ENCODE results near the gene CDK5RAP1. TPM values are rescaled to one million over a fixed set of nuclear protein-coding genes. Genes with fewer than 3 reads are reported as not detected.

CDK5RAP1 gene
- total and polyA plus RNA-seq, 4 experiments from 2014 or later: 39.8 to 51.8 (median 46.4) TPM

DNA sequence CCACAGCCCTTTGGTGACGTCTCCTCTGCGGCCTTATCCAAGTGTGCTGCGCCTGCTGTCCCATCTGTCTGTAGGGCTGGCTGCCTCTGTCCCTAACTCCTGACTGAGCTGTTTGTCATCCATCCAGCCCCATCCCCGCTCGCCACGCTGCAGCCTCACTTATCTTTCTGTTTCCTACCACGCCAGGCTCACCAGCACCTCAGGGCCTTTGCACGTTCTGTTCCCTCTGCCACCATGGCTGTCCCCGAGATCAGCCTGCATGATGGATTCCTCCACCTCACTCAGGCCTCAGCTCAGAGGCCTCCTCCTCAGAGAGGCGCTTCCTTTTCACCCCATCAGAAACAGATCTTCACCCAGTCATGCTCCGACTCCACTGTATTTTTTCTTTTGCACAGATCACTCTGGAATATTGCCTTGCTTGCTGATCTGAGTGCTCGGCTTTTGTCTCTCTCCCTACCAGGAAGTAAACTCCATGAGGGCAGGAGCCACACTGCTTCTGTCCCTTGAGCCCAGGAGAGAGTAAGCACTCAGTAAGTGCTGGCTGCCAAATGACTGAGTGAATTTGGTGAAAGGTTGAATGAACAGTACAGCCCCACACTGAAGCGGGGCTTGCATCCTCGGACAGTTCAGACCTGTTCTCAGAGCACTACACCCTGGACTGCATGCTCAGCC lies 83.8 kb downstream of the CDK5RAP1 start:
- H3K9me3 ChIP-seq (ENCODE audit: control insufficient read depth in 1 of 2, low read length in 2 of 2): no peaks in the 10 kb centered on the region
- intact Hi-C loops (cut with micrococcal nuclease): no loop called here
- no peaks in the 10 kb centered on the region for H3K36me3 ChIP-seq (ENCODE audit: insufficient read depth, low read length)
- H3K27me3 ChIP-seq (ENCODE audit: insufficient read depth, low read length): no peaks in the 10 kb centered on the region
- peaks cover 1 to 19% of the 10 kb centered on the region in 2 donors for H3K27me3 Mint-ChIP-seq
- H3K4me1 Mint-ChIP-seq: no peaks in the 10 kb centered on the region
- H3K27ac Mint-ChIP-seq: peak overlapping the region in 2 of 7 donors; percentile 19 to 51
- ChIA-PET POLR2A (ENCODE audit: partially characterized antibody) (no interaction called here), CTCF (ENCODE audit: partially characterized antibody) (no interaction called here)
- H3K36me3 Mint-ChIP-seq: no peaks in the 10 kb centered on the region
- no peak overlapping the region for H3K27ac ChIP-seq (ENCODE audit: low read depth, low read length)
- no peak overlapping the region for H3K4me3 Mint-ChIP-seq
- H3K4me1 ChIP-seq (ENCODE audit: insufficient read depth, low read length): no peaks in the 10 kb centered on the region
- no peak for DNase-seq
- H3K9me3 Mint-ChIP-seq: peaks cover 0 to 2% (median 0%) of the 10 kb centered on the region in 8 donors
- H3K4me3 ChIP-seq (ENCODE audit: low read length in 2 of 2): no peak overlapping the region

DNA sequence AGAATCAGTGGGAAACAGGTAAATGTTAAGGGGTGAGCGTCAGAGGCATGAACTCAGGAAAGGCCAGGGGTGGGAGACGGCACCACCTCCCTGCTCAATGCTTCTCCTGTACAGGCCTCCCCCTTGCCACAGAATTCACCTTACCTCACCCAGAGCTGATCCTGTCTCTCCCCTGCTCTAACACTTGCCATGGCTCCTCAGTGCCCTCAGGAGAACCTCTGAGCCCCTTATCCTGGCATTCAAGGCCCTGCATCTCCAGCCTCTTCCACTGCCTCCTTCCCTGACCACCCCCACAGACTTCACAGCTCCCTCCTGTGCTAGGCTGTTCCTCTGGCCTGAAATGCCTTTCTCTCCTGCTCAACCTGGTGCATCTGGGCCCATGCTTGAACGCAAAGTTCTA lies 84.4 kb downstream of the CDK5RAP1 start:
- H3K27me3 ChIP-seq (ENCODE audit: insufficient read depth, low read length): no peaks in the 10 kb centered on the region
- Mint-ChIP-seq H3K4me3 (no peak overlapping the region), H3K9me3 (peaks cover 0 to 2% (median 0%) of the 10 kb centered on the region in 8 donors), H3K36me3 (no peaks in the 10 kb centered on the region), H3K27me3 (peaks cover 1 to 15% of the 10 kb centered on the region in 2 donors), H3K27ac (peak overlapping the region in 2 of 7 donors; percentile 36 to 73), H3K4me1 (no peaks in the 10 kb centered on the region)
- ChIA-PET POLR2A (ENCODE audit: partially characterized antibody) (no interaction called here), CTCF (ENCODE audit: partially characterized antibody) (no interaction called here)
- H3K27ac ChIP-seq (ENCODE audit: low read depth, low read length): no peak overlapping the region
- no peak overlapping the region for H3K4me3 ChIP-seq (ENCODE audit: low read length in 2 of 2)
- no peaks in the 10 kb centered on the region for H3K4me1 ChIP-seq (ENCODE audit: insufficient read depth, low read length)
- H3K36me3 ChIP-seq (ENCODE audit: insufficient read depth, low read length): no peaks in the 10 kb centered on the region
- no peaks in the 10 kb centered on the region for H3K9me3 ChIP-seq (ENCODE audit: control insufficient read depth in 1 of 2, low read length in 2 of 2)
- intact Hi-C loops (cut with micrococcal nuclease): no loop called here
- DNase-seq: no peak

DNA sequence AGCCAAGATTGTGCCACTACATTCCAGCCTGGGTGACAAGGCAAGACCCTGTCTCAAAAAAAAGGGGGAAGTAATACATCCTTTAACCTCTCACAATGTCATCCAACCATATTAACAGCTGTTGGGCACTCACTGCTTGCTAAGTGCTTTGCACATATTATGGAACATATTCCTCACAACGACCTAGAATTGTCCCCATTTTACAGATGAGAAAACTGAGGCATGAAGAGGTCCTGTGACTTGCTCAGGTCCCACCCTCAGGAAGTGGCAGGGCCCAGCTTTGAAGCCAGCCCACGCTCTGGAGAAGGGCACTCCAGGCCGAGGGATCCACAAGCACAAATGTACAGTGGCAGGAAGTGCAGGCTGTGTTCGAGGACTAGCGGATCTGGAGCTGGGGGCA lies 85.0 kb downstream of the CDK5RAP1 start:
- Mint-ChIP-seq H3K4me1 (no peaks in the 10 kb centered on the region), H3K9me3 (peaks cover 0 to 2% (median 0%) of the 10 kb centered on the region in 8 donors), H3K36me3 (no peaks in the 10 kb centered on the region), H3K27me3 (peaks cover 1 to 12% of the 10 kb centered on the region in 2 donors), H3K27ac (peak overlapping the region in 1 of 7 donors; percentile 36), H3K4me3 (no peak overlapping the region)
- ChIA-PET CTCF (ENCODE audit: partially characterized antibody) (no interaction called here), POLR2A (ENCODE audit: partially characterized antibody) (no interaction called here)
- Histone ChIP-seq H3K9me3 (ENCODE audit: control insufficient read depth in 1 of 2, low read length in 2 of 2) (no peaks in the 10 kb centered on the region), H3K36me3 (ENCODE audit: insufficient read depth, low read length) (no peaks in the 10 kb centered on the region), H3K27ac (ENCODE audit: low read depth, low read length) (no peak overlapping the region), H3K27me3 (ENCODE audit: insufficient read depth, low read length) (no peaks in the 10 kb centered on the region), H3K4me1 (ENCODE audit: insufficient read depth, low read length) (no peaks in the 10 kb centered on the region), H3K4me3 (ENCODE audit: low read length in 2 of 2) (no peak overlapping the region)
- DNase-seq: no peak
- intact Hi-C loops (cut with micrococcal nuclease): no loop called here

DNA sequence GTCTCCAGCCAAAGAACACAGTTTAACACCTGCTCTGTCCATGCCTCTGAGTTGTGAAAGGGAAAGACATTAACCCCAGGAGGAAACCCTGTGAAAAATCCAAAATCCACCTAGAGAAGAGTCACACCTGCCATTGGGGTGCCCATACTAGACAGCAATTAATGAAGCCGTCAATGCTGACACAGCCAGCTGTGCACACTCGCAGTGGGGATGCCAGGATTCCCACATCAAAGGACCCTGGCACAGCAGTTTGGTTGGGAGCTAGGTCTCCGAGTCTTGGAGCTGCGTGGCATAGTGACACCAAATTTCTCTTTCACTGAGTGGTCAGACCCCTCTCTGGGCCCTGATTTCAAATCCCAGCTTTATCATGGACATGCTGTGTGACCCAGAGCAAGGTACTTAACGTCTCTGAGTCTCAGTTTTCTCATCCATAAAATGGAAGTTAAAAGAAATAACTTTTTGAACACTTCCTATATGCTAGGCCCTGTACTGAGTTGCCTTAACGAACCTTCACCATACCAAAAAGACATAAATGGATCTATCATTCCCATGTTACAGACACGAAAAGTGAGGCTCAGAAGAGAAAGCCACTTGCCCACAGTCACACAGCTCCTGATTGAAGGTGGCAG lies 87.5 kb downstream of the CDK5RAP1 start:
- H3K9me3 Mint-ChIP-seq: no peaks in the 10 kb centered on the region
- Histone ChIP-seq H3K9me3 (ENCODE audit: control insufficient read depth in 1 of 2, low read length in 2 of 2) (no peaks in the 10 kb centered on the region), H3K36me3 (ENCODE audit: insufficient read depth, low read length) (no peaks in the 10 kb centered on the region), H3K27ac (ENCODE audit: low read depth, low read length) (no peak overlapping the region), H3K4me3 (ENCODE audit: low read length in 2 of 2) (no peak overlapping the region), H3K27me3 (ENCODE audit: insufficient read depth, low read length) (no peaks in the 10 kb centered on the region), H3K4me1 (ENCODE audit: insufficient read depth, low read length) (no peaks in the 10 kb centered on the region)
- no peak for DNase-seq
- intact Hi-C loops (cut with micrococcal nuclease): no loop called here
- peaks cover 2 to 5% of the 10 kb centered on the region in 2 donors for H3K27me3 Mint-ChIP-seq
- H3K36me3 Mint-ChIP-seq: no peaks in the 10 kb centered on the region
- ChIA-PET CTCF (ENCODE audit: partially characterized antibody) (interaction anchor here (0.6 to 1.1 kb wide), 3 partner anchors 10 to 279 kb away, joined by 3 to 4 read pairs (median 3); no protein-coding TSS in a partner anchor), POLR2A (ENCODE audit: partially characterized antibody) (no interaction called here)
- H3K4me3 Mint-ChIP-seq: no peak overlapping the region
- H3K27ac Mint-ChIP-seq: no peak overlapping the region
- peaks cover 0 to under 1% (median 0%) of the 10 kb centered on the region in 4 donors for H3K4me1 Mint-ChIP-seq

DNA sequence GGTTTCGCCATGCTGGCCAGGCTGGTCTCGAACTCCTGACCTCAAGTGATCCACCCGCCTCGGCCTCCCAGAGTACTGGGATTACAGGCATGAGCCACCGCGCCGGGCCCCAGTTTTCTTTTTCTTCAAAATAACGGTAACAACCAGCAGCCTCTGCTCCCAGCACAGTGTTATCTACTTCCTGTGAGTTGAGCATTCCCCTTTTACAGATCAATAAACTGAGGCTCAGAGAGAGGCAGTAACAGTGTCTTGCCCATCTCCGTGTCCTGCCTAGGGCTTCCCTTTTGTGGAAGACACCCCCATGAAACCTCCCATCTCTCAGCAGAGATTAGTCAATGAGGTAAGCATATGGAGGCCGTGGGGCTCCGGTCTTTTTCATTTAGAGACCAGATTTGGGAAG lies 88.7 kb downstream of the CDK5RAP1 start:
- no peak for DNase-seq
- CTCF ChIA-PET (ENCODE audit: partially characterized antibody): interaction anchor here (0.8 kb wide), 1 partner anchor 11 kb away, joined by 3 read pairs; no protein-coding TSS in a partner anchor
- Mint-ChIP-seq H3K9me3 (no peaks in the 10 kb centered on the region), H3K4me3 (no peak overlapping the region), H3K4me1 (peaks cover 0 to 2% (median 0%) of the 10 kb centered on the region in 4 donors), H3K27me3 (peaks cover 3 to 5% of the 10 kb centered on the region in 2 donors), H3K36me3 (no peaks in the 10 kb centered on the region), H3K27ac (no peak overlapping the region)
- H3K4me3 ChIP-seq (ENCODE audit: low read length in 2 of 2): no peak overlapping the region
- H3K27me3 ChIP-seq (ENCODE audit: insufficient read depth, low read length): no peaks in the 10 kb centered on the region
- H3K4me1 ChIP-seq (ENCODE audit: insufficient read depth, low read length): no peaks in the 10 kb centered on the region
- H3K9me3 ChIP-seq (ENCODE audit: control insufficient read depth in 1 of 2, low read length in 2 of 2): no peaks in the 10 kb centered on the region
- no peaks in the 10 kb centered on the region for H3K36me3 ChIP-seq (ENCODE audit: insufficient read depth, low read length)
- POLR2A ChIA-PET (ENCODE audit: partially characterized antibody): no interaction called here
- H3K27ac ChIP-seq (ENCODE audit: low read depth, low read length): no peak overlapping the region
- intact Hi-C loops (cut with micrococcal nuclease): no loop called here

DNA sequence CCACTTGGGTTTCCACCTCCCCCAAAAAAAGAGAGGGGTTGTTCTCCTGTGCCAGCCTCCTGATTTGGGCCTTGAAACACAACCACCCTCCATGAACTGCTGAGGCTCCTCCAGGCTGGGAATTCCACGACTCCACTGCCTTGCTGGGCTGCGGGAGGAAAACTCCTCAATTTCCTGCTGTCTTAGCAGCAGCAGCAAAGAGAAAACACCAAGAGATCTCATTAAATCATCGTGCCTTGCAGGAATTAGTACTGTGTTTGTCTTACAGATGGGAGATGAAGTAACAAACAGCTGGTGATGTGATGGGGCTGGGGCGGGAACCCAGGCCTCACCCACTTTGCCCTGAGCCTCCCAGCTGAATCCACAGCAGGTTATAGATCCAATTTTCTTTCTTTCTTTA lies 89.3 kb downstream of the CDK5RAP1 start:
- Mint-ChIP-seq H3K4me3 (no peak overlapping the region), H3K27me3 (peaks cover 3 to 5% of the 10 kb centered on the region in 2 donors), H3K9me3 (no peaks in the 10 kb centered on the region), H3K27ac (no peak overlapping the region), H3K36me3 (no peaks in the 10 kb centered on the region), H3K4me1 (peaks cover 0 to 2% (median 0%) of the 10 kb centered on the region in 4 donors)
- Histone ChIP-seq H3K4me1 (ENCODE audit: insufficient read depth, low read length) (no peaks in the 10 kb centered on the region), H3K27ac (ENCODE audit: low read depth, low read length) (no peak overlapping the region), H3K36me3 (ENCODE audit: insufficient read depth, low read length) (no peaks in the 10 kb centered on the region), H3K27me3 (ENCODE audit: insufficient read depth, low read length) (no peaks in the 10 kb centered on the region), H3K9me3 (ENCODE audit: control insufficient read depth in 1 of 2, low read length in 2 of 2) (no peaks in the 10 kb centered on the region), H3K4me3 (ENCODE audit: low read length in 2 of 2) (no peak overlapping the region)
- CTCF ChIA-PET (ENCODE audit: partially characterized antibody): interaction anchor here (0.8 kb wide), 1 partner anchor 11 kb away, joined by 3 read pairs; no protein-coding TSS in a partner anchor
- POLR2A ChIA-PET (ENCODE audit: partially characterized antibody): no interaction called here
- intact Hi-C loops (cut with micrococcal nuclease): no loop called here
- no peak for DNase-seq

DNA sequence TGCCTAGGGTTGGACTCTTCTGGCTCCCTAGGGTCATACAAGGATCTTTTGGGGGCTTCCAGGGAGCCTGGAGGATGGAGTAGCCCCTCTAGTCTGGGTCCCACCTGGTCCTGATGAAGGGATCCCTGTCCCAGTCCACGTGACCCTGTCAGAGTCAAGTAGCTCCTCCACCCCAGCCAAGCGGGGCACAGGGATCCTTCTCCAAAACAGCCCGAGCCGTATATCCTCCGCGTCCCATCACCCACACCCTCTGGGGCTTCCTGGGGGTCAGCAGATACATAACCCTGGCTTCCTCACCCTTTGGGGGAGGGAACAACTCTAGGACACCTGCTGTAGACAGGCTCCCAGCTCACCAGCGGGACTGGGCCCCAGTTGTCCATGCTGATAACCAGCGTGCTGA lies 90.3 kb downstream of the CDK5RAP1 start:
- DNase-seq: no peak
- no peaks in the 10 kb centered on the region for H3K4me1 ChIP-seq (ENCODE audit: insufficient read depth, low read length)
- H3K27me3 Mint-ChIP-seq: peaks cover 3% of the 10 kb centered on the region in 2 donors
- H3K9me3 ChIP-seq (ENCODE audit: control insufficient read depth in 1 of 2, low read length in 2 of 2): no peaks in the 10 kb centered on the region
- no peaks in the 10 kb centered on the region for H3K27me3 ChIP-seq (ENCODE audit: insufficient read depth, low read length)
- no peaks in the 10 kb centered on the region for H3K9me3 Mint-ChIP-seq
- H3K27ac Mint-ChIP-seq: no peak overlapping the region
- ChIA-PET POLR2A (ENCODE audit: partially characterized antibody) (interaction anchor here (0.6 kb wide), 1 partner anchor 1510 kb away, joined by 3 read pairs; no protein-coding TSS in a partner anchor), CTCF (ENCODE audit: partially characterized antibody) (interaction anchor here (1.7 kb wide), 1 partner anchor 11 kb away, joined by 6 read pairs; no protein-coding TSS in a partner anchor)
- no peak overlapping the region for H3K4me3 Mint-ChIP-seq
- no peaks in the 10 kb centered on the region for H3K36me3 ChIP-seq (ENCODE audit: insufficient read depth, low read length)
- intact Hi-C loops (cut with micrococcal nuclease): no loop called here
- peaks cover 0 to 2% (median 0%) of the 10 kb centered on the region in 4 donors for H3K4me1 Mint-ChIP-seq
- H3K36me3 Mint-ChIP-seq: no peaks in the 10 kb centered on the region
- no peak overlapping the region for H3K4me3 ChIP-seq (ENCODE audit: low read length in 2 of 2)
- H3K27ac ChIP-seq (ENCODE audit: low read depth, low read length): no peak overlapping the region
